Measurements from ENCODE around the gene CDR2.
"Not testable (repeated sequence)": the region's sequence is repeated elsewhere in the genome, so short reads cannot be mapped to it uniquely, and the experiment has no call there.

The CDR2 gene

GRCh38 chr16:22352140-22352539, 22.3 kb downstream of the CDR2 start:
- Histone ChIP-seq H3K9me3 (ENCODE audit: insufficient read depth, low read length) (no peaks in the 10 kb centered on the region), H3K4me2 (ENCODE audit: low read depth, low read length, poor library complexity, severe bottlenecking) (no peak overlapping the region), H3K4me3 (ENCODE audit: insufficient read depth, low read length, poor library complexity, severe bottlenecking) (no peak overlapping the region), H4K20me1 (ENCODE audit: low read depth, low read length) (no peaks in the 10 kb centered on the region), H3K9me2 (replicated peaks; ENCODE audit: insufficient read depth, low read length) (no peaks in the 10 kb centered on the region), H2AFZ (ENCODE audit: low read depth, low read length, severe bottlenecking) (no peak overlapping the region), H3K27ac (ENCODE audit: low read depth, low read length) (no peak overlapping the region), H3F3A (ENCODE audit: insufficient read depth) (no peaks in the 10 kb centered on the region), H3K27me3 (ENCODE audit: low read length) (no peaks in the 10 kb centered on the region), H3K36me3 (ENCODE audit: low read length) (peaks cover 16% of the 10 kb centered on the region; the same call in 1 of the 2 replicates), H3K79me2 (ENCODE audit: insufficient read depth, low read length) (peaks cover 6% of the 10 kb centered on the region), H3K9ac (ENCODE audit: low read length) (no peak overlapping the region)
- TF ChIP-seq EZH2phosphoT487 (conservative IDR thresholded peaks at IDR 0.05; ENCODE audit: low read length) = no peak
- no peak for TF ChIP-seq CTCF (IDR thresholded peaks at IDR 0.05; ENCODE audit: insufficient read depth, low read length, poor library complexity, severe bottlenecking)

- H3K9me3 ChIP-seq (ENCODE audit: insufficient read depth, low read length); H3F3A ChIP-seq (ENCODE audit: insufficient read depth); H3K9ac ChIP-seq (ENCODE audit: low read length); H3K9me2 ChIP-seq (replicated peaks; ENCODE audit: insufficient read depth, low read length); H3K27me3 ChIP-seq (ENCODE audit: low read length); H2AFZ ChIP-seq (ENCODE audit: low read depth, low read length, severe bottlenecking); H3K4me2 ChIP-seq (ENCODE audit: low read depth, low read length, poor library complexity, severe bottlenecking); H4K20me1 ChIP-seq (ENCODE audit: low read depth, low read length); H3K4me3 ChIP-seq (ENCODE audit: insufficient read depth, low read length, poor library complexity, severe bottlenecking); H3K79me2 ChIP-seq (ENCODE audit: insufficient read depth, low read length); H3K27ac ChIP-seq (ENCODE audit: low read depth, low read length): not testable (repeated sequence)
- H3K36me3 ChIP-seq (ENCODE audit: low read length) = peaks cover 16% of the 10 kb centered on the region; the same call in 1 of the 2 replicates
These were observed 23.4 kb downstream of the CDR2 start for GRCh38 chr16:22351017-22351416.

GRCh38 chr16:22348291-22348690, 26.1 kb downstream of the CDR2 start:
- no peaks in the 10 kb centered on the region for H3K9me3 ChIP-seq (ENCODE audit: insufficient read depth, low read length)
- no peaks in the 10 kb centered on the region; the same call in 1 of the 2 replicates for H3F3A ChIP-seq (ENCODE audit: insufficient read depth)
- H2AFZ ChIP-seq (ENCODE audit: low read depth, low read length, severe bottlenecking) = no peak overlapping the region
- no peak overlapping the region for H3K27ac ChIP-seq (ENCODE audit: low read depth, low read length)
- H3K9ac ChIP-seq (ENCODE audit: low read length) = no peak overlapping the region
- H3K9me2 ChIP-seq (replicated peaks; ENCODE audit: insufficient read depth, low read length) = no peaks in the 10 kb centered on the region
- TF ChIP-seq CTCF (IDR thresholded peaks at IDR 0.05; ENCODE audit: insufficient read depth, low read length, poor library complexity, severe bottlenecking) (no peak), EZH2phosphoT487 (conservative IDR thresholded peaks at IDR 0.05; ENCODE audit: low read length) (no peak)
- H3K36me3 ChIP-seq (ENCODE audit: low read length) = peaks cover 20% of the 10 kb centered on the region; the same call in 1 of the 2 replicates
- H3K4me3 ChIP-seq (ENCODE audit: insufficient read depth, low read length, poor library complexity, severe bottlenecking) = no peak overlapping the region
- no peaks in the 10 kb centered on the region for H4K20me1 ChIP-seq (ENCODE audit: low read depth, low read length)
- H3K4me2 ChIP-seq (ENCODE audit: low read depth, low read length, poor library complexity, severe bottlenecking) = no peak overlapping the region
- peaks cover 3% of the 10 kb centered on the region; the same call in 1 of the 2 replicates for H3K79me2 ChIP-seq (ENCODE audit: insufficient read depth, low read length)
- no peaks in the 10 kb centered on the region for H3K27me3 ChIP-seq (ENCODE audit: low read length)

GRCh38 chr16:22347100-22347820, 27.2 kb downstream of the CDR2 start:
- peaks cover 17% of the 10 kb centered on the region; the same call in 1 of the 2 replicates for H3K36me3 ChIP-seq (ENCODE audit: low read length)
- H3K27me3 ChIP-seq (ENCODE audit: low read length) = no peaks in the 10 kb centered on the region
- H3K4me3 ChIP-seq (ENCODE audit: insufficient read depth, low read length, poor library complexity, severe bottlenecking) = no peak overlapping the region
- no peak overlapping the region for H3K4me2 ChIP-seq (ENCODE audit: low read depth, low read length, poor library complexity, severe bottlenecking)
- H3K9me3 ChIP-seq (ENCODE audit: insufficient read depth, low read length) = no peaks in the 10 kb centered on the region
- no peak overlapping the region for H3K27ac ChIP-seq (ENCODE audit: low read depth, low read length)
- H3F3A ChIP-seq (ENCODE audit: insufficient read depth) = no peaks in the 10 kb centered on the region; the same call in 1 of the 2 replicates
- peaks cover under 1% of the 10 kb centered on the region; the same call in 1 of the 2 replicates for H3K79me2 ChIP-seq (ENCODE audit: insufficient read depth, low read length)
- H4K20me1 ChIP-seq (ENCODE audit: low read depth, low read length) = no peaks in the 10 kb centered on the region
- no peak overlapping the region for H2AFZ ChIP-seq (ENCODE audit: low read depth, low read length, severe bottlenecking)
- no peak overlapping the region for H3K9ac ChIP-seq (ENCODE audit: low read length)
- TF ChIP-seq CTCF (IDR thresholded peaks at IDR 0.05; ENCODE audit: insufficient read depth, low read length, poor library complexity, severe bottlenecking) (no peak), EZH2phosphoT487 (conservative IDR thresholded peaks at IDR 0.05; ENCODE audit: low read length) (no peak)
- no peaks in the 10 kb centered on the region for H3K9me2 ChIP-seq (replicated peaks; ENCODE audit: insufficient read depth, low read length)
